Hepatocyte (in vitro differentiated cells): ENCODE data around the gene GPATCH4. TPM values are rescaled to one million over a fixed set of nuclear protein-coding genes. Genes with fewer than 3 reads are reported as not detected.
A peak's percentile ranks its signal among the peaks of the same experiment; 100 is the strongest.
"Not testable (repeated sequence)": the region's sequence is repeated elsewhere in the genome, so short reads cannot be mapped to it uniquely, and the experiment has no call there.

ENCODE experiments used
- DNase-seq: peaks from one replicate; pipeline ENCODE4 v3.0.0-alpha.2; 2016; ENCODE audit warnings: low spot score
- H2AFZ ChIP-seq: fragments of 200-600 bp; sonication (generic); 2 replicates; pipeline ENCODE4 v1.6.0; 2016; ENCODE audit warnings: antibody characterized with exemption, mild to moderate bottlenecking
- H3K27ac ChIP-seq: fragments of 200-600 bp; sonication (generic); 2 replicates; pipeline ENCODE4 v1.5.1; 2016; ENCODE audit warnings: mild to moderate bottlenecking
- H3K27me3 ChIP-seq: fragments of 200-600 bp; sonication (generic); 2 replicates; pipeline ENCODE4 v1.6.1; 2016
- H3K36me3 ChIP-seq: fragments of 200-600 bp; sonication (generic); replicated peaks from 2 replicates; pipeline ENCODE4 v1.5.1; 2016; ENCODE audit warnings: low read depth; ENCODE audit not compliant: insufficient read depth
- H3K4me1 ChIP-seq: fragments of 200-600 bp; sonication (generic); 2 replicates; pipeline ENCODE4 v1.5.1; 2016; ENCODE audit warnings: mild to moderate bottlenecking, moderate library complexity; ENCODE audit not compliant: insufficient read depth
- H3K4me2 ChIP-seq: fragments of 200-600 bp; sonication (generic); 2 replicates; pipeline ENCODE4 v1.6.0; 2016
- H3K4me3 ChIP-seq: fragments of 200-600 bp; sonication (generic); 2 replicates; pipeline ENCODE4 v1.5.1; 2016; ENCODE audit warnings: mild to moderate bottlenecking
- H3K79me2 ChIP-seq: fragments of 200-600 bp; sonication (generic); 2 replicates; pipeline ENCODE4 v1.6.0; 2017; ENCODE audit warnings: mild to moderate bottlenecking
- H3K9me2 ChIP-seq: fragments of 200-600 bp; sonication (generic); replicated peaks from 2 replicates; pipeline ENCODE4 v1.6.0; 2017; ENCODE audit warnings: mild to moderate bottlenecking; ENCODE audit not compliant: insufficient read depth
- H3K9me3 ChIP-seq: fragments of 200-600 bp; sonication (generic); 2 replicates; pipeline ENCODE4 v1.5.1; 2016; ENCODE audit warnings: low read depth, mild to moderate bottlenecking
- H4K20me1 ChIP-seq: fragments of 200-600 bp; sonication (generic); 2 replicates; pipeline ENCODE4 v1.6.0; 2016; ENCODE audit warnings: mild to moderate bottlenecking; ENCODE audit not compliant: insufficient read depth, poor library complexity, severe bottlenecking
- CTCF ChIP-seq: fragments of 200-600 bp; sonication (generic); IDR thresholded peaks from 2 replicates; pipeline ENCODE4 v1.5.1; 2016; ENCODE audit warnings: antibody characterized with exemption, mild to moderate bottlenecking; ENCODE audit not compliant: poor library complexity
- EZH2 ChIP-seq: fragments of 200-600 bp; sonication (generic); IDR thresholded peaks from 2 replicates; pipeline ENCODE4 v1.6.1; 2016; ENCODE audit warnings: antibody characterized with exemption, mild to moderate bottlenecking, borderline replicate concordance
- EZH2phosphoT487 ChIP-seq: fragments of 200-600 bp; sonication (generic); IDR thresholded peaks from one replicate; pipeline ENCODE4 v1.6.1; 2018; ENCODE audit warnings: antibody characterized with exemption, mild to moderate bottlenecking, low read depth, moderate library complexity; ENCODE audit not compliant: unreplicated experiment, severe bottlenecking
- WGBS: methylation state at CpG from one replicate; pipeline ENCODE4 v1.1.6; 2016; ENCODE audit warnings: low lambda C conversion rate; ENCODE audit errors: missing lambda C conversion rate; 5-methylcytosine and 5-hydroxymethylcytosine counted together
- polyA plus RNA-seq: library from polyadenylated mRNA; unstranded; fragments of >200 nt; fragmentation: Nextera tagmentation; extraction: Ambion mirVana; gene quantifications from 2 replicates; pipeline ENCODE4 v1.2.1, GENCODE V29; 2016
- total RNA-seq: library from RNA; depleted of rRNA; stranded (reverse); fragments of >200 nt; gene quantifications from 2 replicates; pipeline ENCODE4 v1.2.3, GENCODE V29; 2014

GPATCH4 gene
- total and polyA plus RNA-seq, 2 experiments from 2014 or later = 5.6 to 28.3 TPM

- no peaks in the 10 kb centered on the region for H3K9me3 ChIP-seq
- no peaks in the 10 kb centered on the region for H3K9me2 ChIP-seq
- H2AFZ ChIP-seq = no peak overlapping the region
- no peaks in the 10 kb centered on the region for H3K27me3 ChIP-seq
- H3K36me3 ChIP-seq = no peaks in the 10 kb centered on the region
- no peak for DNase-seq
- no peaks in the 10 kb centered on the region for H3K79me2 ChIP-seq
- no peak overlapping the region for H3K4me3 ChIP-seq
- H3K4me2 ChIP-seq = peak overlapping the region; percentile 4
- H3K27ac ChIP-seq = peak overlapping the region; percentile 43
- H3K4me1 ChIP-seq = peaks cover 11% of the 10 kb centered on the region
- WGBS = 48% methylated on average over 3 of the region's 3 CpGs
- no peaks in the 10 kb centered on the region for H4K20me1 ChIP-seq
- TF ChIP-seq EZH2 (no peak), CTCF (no peak), EZH2phosphoT487 (no peak)
Observed at GRCh38 chr1:156612666-156613065, 11.4 kb upstream of the GPATCH4 start.

- H3K9me2 ChIP-seq, H3K4me2 ChIP-seq, H3K79me2 ChIP-seq, H2AFZ ChIP-seq, H3K27me3 ChIP-seq, H3K4me3 ChIP-seq, H3K27ac ChIP-seq, H4K20me1 ChIP-seq, H3K4me1 ChIP-seq, DNase-seq, H3K9me3 ChIP-seq, H3K36me3 ChIP-seq: not testable (repeated sequence)
- 88% methylated on average over 9 of the region's 9 CpGs for WGBS
Observed at GRCh38 chr1:156610072-156610471, 8.8 kb upstream of the GPATCH4 start.

- Histone ChIP-seq H3K36me3 (no peaks in the 10 kb centered on the region), H3K4me2 (no peak overlapping the region), H3K4me1 (no peaks in the 10 kb centered on the region), H3K27ac (no peak overlapping the region), H3K79me2 (no peaks in the 10 kb centered on the region), H2AFZ (no peak overlapping the region), H4K20me1 (no peaks in the 10 kb centered on the region), H3K9me2 (no peaks in the 10 kb centered on the region), H3K27me3 (no peaks in the 10 kb centered on the region), H3K9me3 (no peaks in the 10 kb centered on the region), H3K4me3 (no peak overlapping the region)
- peak; percentile 49 for TF ChIP-seq CTCF
- TF ChIP-seq EZH2phosphoT487 = no peak
- peak; percentile 62 for DNase-seq
- 52% methylated on average over 6 of the region's 6 CpGs for WGBS
Observed at GRCh38 chr1:156608981-156609380, 7.7 kb upstream of the GPATCH4 start.

GRCh38 chr1:156608036-156608674 is 6.9 kb upstream of the GPATCH4 start:
- Histone ChIP-seq H3K9me2 (no peaks in the 10 kb centered on the region), H3K4me1 (no peaks in the 10 kb centered on the region), H4K20me1 (no peaks in the 10 kb centered on the region), H3K27me3 (no peaks in the 10 kb centered on the region), H3K79me2 (no peaks in the 10 kb centered on the region), H3K27ac (no peak overlapping the region), H2AFZ (no peak overlapping the region), H3K4me2 (no peak overlapping the region), H3K9me3 (no peaks in the 10 kb centered on the region), H3K4me3 (no peak overlapping the region), H3K36me3 (no peaks in the 10 kb centered on the region)
- peak; percentile 74 for TF ChIP-seq CTCF
- no peak for TF ChIP-seq EZH2phosphoT487
- TF ChIP-seq EZH2 = no peak
- 37% methylated on average over 7 of the region's 7 CpGs for WGBS
- peak; percentile 85 for DNase-seq

- H3K36me3 ChIP-seq, H3K9me3 ChIP-seq, H3K9me2 ChIP-seq, H2AFZ ChIP-seq, H3K4me3 ChIP-seq, H3K4me1 ChIP-seq, H4K20me1 ChIP-seq, H3K4me2 ChIP-seq, H3K27ac ChIP-seq, H3K79me2 ChIP-seq, H3K27me3 ChIP-seq, DNase-seq: not testable (repeated sequence)
- 97% methylated on average over 4 of the region's 4 CpGs for WGBS
Observed at GRCh38 chr1:156607344-156607743, 6.1 kb upstream of the GPATCH4 start.
